Jurkat, Clone E6-1 (cell line): ENCODE data around the gene MYL2. TPM values are rescaled to one million over a fixed set of nuclear protein-coding genes. Genes with fewer than 3 reads are reported as not detected.
"Not testable (repeated sequence)": the region's sequence is repeated elsewhere in the genome, so short reads cannot be mapped to it uniquely, and the experiment has no call there.

ENCODE experiments used
- DNase-seq: peaks from one replicate; pipeline ENCODE4 v3.0.0-alpha.2; 2011; ENCODE audit warnings: low read depth, low spot score
- H3K4me3 ChIP-seq: 2 replicates; pipeline ENCODE4 v1.5.1; 2011; ENCODE audit warnings: mild to moderate bottlenecking, low read length, control low read depth, moderate library complexity
- polyA plus RNA-seq: library from polyadenylated mRNA; unstranded; fragments of >200 nt; gene quantifications from one replicate; pipeline ENCODE4 v1.2.1, GENCODE V29; 2012; ENCODE audit warnings: missing spikeins; ENCODE audit not compliant: insufficient read length, insufficient read depth

MYL2 gene
- polyA plus RNA-seq, result not detected

- no peak within 1 kb of the TSS for H3K4me3 ChIP-seq
- no peak for DNase-seq
Observed at GRCh38 chr12:110920324-110920910, at the start of gene MYL2. MYL2 (minus strand) TSS chr12:110920579; CDS start chr12:110920529, 50 bp downstream.

- no peak for DNase-seq
- no peak overlapping the region for H3K4me3 ChIP-seq
Observed at GRCh38 chr12:110966081-110966760, 45.8 kb upstream of the MYL2 start.

- DNase-seq, result peak; percentile 11
- H3K4me3 ChIP-seq, result no peak overlapping the region
Observed at GRCh38 chr12:110965574-110965973, 45.2 kb upstream of the MYL2 start.

- no peak for DNase-seq
Observed at GRCh38 chr12:110960795-110961194, 40.4 kb upstream of the MYL2 start.

GRCh38 chr12:110957652-110958051 is 37.3 kb upstream of the MYL2 start:
- no peak for DNase-seq
- H3K4me3 ChIP-seq, result no peak overlapping the region

More at GRCh38 chr12:110960795-110961194, 40.4 kb upstream of the MYL2 start:
- no peak overlapping the region for H3K4me3 ChIP-seq

GRCh38 chr12:110957159-110957558 is 36.8 kb upstream of the MYL2 start:
- DNase-seq, result no peak
- no peak overlapping the region for H3K4me3 ChIP-seq

GRCh38 chr12:110950867-110951266 is 30.5 kb upstream of the MYL2 start:
- not testable (repeated sequence) for DNase-seq, H3K4me3 ChIP-seq

- not testable (repeated sequence) for H3K4me3 ChIP-seq, DNase-seq
Observed at GRCh38 chr12:110950466-110950865, 30.1 kb upstream of the MYL2 start.

GRCh38 chr12:110948041-110948440 is 27.7 kb upstream of the MYL2 start:
- DNase-seq, result no peak
- no peak overlapping the region for H3K4me3 ChIP-seq

- no peak overlapping the region for H3K4me3 ChIP-seq
- no peak for DNase-seq
Observed at GRCh38 chr12:110943373-110943772, 23.0 kb upstream of the MYL2 start.

- no peak for DNase-seq
- H3K4me3 ChIP-seq, result no peak overlapping the region
Observed at GRCh38 chr12:110941391-110941790, 21.0 kb upstream of the MYL2 start.

- H3K4me3 ChIP-seq, result no peak overlapping the region
- DNase-seq, result no peak
Observed at GRCh38 chr12:110940933-110941332, 20.6 kb upstream of the MYL2 start.

GRCh38 chr12:110940296-110940695 is 19.9 kb upstream of the MYL2 start:
- H3K4me3 ChIP-seq, result no peak overlapping the region
- DNase-seq, result no peak

GRCh38 chr12:110937104-110937641 is 16.8 kb upstream of the MYL2 start:
- peak; percentile 19 for DNase-seq
- H3K4me3 ChIP-seq, result no peak overlapping the region

GRCh38 chr12:110936367-110937103 is 16.2 kb upstream of the MYL2 start:
- H3K4me3 ChIP-seq, result no peak overlapping the region
- DNase-seq, result no peak

- H3K4me3 ChIP-seq, result no peak overlapping the region
- DNase-seq, result no peak
Observed at GRCh38 chr12:110935588-110935987, 15.2 kb upstream of the MYL2 start.

- no peak overlapping the region for H3K4me3 ChIP-seq
- no peak for DNase-seq
Observed at GRCh38 chr12:110934093-110934852, 13.9 kb upstream of the MYL2 start.

- no peak overlapping the region for H3K4me3 ChIP-seq
- DNase-seq, result no peak
Observed at GRCh38 chr12:110933326-110933974, 13.1 kb upstream of the MYL2 start.

- no peak for DNase-seq
- no peak overlapping the region for H3K4me3 ChIP-seq
Observed at GRCh38 chr12:110932046-110932445, 11.7 kb upstream of the MYL2 start.
